Measurements from ENCODE around the gene DUSP22. TPM values are rescaled to one million over a fixed set of nuclear protein-coding genes. Genes with fewer than 3 reads are reported as not detected.
A peak's percentile ranks its signal among the peaks of the same experiment; 100 is the strongest.

Gene DUSP22
- total RNA-seq, 4 donors from 2014 or later = 53.3 to 95.2 (median 71.3) TPM

DNA sequence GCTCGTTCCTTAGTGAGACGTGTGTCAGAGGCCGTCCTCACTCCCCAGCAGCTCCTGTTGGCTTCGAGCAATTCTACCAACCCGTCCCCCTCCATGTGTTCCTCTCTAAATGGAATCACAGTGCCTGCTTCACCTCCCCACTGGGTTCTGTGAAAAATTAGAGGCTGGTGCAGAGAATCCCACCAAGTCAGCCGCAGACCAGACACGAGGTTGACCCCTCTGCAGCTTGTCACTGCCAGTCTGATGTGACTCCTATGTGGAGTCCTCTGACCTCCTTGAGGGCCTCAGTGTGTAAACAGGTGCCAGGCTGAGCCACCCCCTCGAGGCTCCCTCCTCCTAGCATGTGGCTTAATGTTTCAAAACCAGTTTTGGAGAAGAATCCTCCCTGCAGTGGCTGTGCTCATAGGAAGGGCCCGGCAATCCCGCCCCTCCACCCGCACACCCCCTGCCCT, 86.7 kb downstream of the DUSP22 start:
- Histone ChIP-seq H3K36me3 (no peaks in the 10 kb centered on the region), H3K27me3 (peaks cover 51% of the 10 kb centered on the region), H3K27ac (no peak overlapping the region), H3K4me3 (no peak overlapping the region), H3K4me1 (no peaks in the 10 kb centered on the region), H3K9me3 (no peaks in the 10 kb centered on the region)
- no peak for TF ChIP-seq EP300 (IDR thresholded peaks at IDR 0.05)
- no peak for TF ChIP-seq POLR2A (IDR thresholded peaks at IDR 0.05)
- TF ChIP-seq POLR2AphosphoS5 (IDR thresholded peaks at IDR 0.05) = no peak
- TF ChIP-seq, protein P1, sequence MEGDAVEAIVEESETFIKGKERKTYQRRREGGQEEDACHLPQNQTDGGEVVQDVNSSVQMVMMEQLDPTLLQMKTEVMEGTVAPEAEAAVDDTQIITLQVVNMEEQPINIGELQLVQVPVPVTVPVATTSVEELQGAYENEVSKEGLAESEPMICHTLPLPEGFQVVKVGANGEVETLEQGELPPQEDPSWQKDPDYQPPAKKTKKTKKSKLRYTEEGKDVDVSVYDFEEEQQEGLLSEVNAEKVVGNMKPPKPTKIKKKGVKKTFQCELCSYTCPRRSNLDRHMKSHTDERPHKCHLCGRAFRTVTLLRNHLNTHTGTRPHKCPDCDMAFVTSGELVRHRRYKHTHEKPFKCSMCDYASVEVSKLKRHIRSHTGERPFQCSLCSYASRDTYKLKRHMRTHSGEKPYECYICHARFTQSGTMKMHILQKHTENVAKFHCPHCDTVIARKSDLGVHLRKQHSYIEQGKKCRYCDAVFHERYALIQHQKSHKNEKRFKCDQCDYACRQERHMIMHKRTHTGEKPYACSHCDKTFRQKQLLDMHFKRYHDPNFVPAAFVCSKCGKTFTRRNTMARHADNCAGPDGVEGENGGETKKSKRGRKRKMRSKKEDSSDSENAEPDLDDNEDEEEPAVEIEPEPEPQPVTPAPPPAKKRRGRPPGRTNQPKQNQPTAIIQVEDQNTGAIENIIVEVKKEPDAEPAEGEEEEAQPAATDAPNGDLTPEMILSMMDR (IDR thresholded peaks at IDR 0.05) = no peak
- WGBS = 72% methylated on average over 11 of the region's 11 CpGs
- no peak for DNase-seq (ENCODE audit: low spot score in 2 of 2)

DNA sequence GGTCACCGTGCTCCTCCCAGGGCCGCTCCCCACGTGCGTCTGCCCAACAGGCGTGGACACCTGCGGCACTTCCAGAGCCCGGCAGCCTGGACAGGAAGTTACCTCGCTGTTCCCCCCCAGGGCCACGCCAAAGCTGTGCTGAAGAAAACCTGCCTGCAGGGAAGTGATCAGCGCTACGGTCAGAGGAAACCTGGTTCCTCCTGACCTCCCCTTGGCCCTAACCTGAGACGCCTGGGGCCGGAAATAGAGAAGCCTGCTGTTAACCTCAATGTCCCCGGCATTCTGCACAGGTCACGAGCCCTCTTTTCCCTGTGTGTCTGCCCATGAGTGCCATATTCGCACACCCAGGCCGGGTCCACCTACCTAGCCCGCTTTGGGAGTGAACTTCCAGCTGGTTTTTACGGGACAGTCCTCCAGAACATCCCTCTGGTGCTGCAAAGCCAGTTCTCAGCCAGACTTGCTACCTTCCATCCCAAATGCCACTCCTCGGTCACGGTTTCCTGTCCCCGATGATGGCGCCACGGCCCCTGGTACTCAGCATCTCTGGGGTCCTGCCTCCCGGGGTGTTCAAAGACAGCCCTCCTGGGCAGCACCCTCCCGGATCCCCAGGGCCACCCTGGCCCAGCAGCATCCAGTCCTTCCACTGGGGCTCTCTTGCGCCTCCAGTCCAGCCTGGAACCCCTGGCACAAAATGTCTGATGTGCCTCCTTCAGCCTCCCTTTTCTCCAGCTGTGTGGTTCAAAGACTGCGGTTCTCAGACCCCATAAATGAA, 87.3 kb downstream of the DUSP22 start:
- Histone ChIP-seq H3K36me3 (no peaks in the 10 kb centered on the region), H3K4me3 (no peak overlapping the region)
- WGBS = 78% methylated on average over 28 of the region's 28 CpGs

DNA sequence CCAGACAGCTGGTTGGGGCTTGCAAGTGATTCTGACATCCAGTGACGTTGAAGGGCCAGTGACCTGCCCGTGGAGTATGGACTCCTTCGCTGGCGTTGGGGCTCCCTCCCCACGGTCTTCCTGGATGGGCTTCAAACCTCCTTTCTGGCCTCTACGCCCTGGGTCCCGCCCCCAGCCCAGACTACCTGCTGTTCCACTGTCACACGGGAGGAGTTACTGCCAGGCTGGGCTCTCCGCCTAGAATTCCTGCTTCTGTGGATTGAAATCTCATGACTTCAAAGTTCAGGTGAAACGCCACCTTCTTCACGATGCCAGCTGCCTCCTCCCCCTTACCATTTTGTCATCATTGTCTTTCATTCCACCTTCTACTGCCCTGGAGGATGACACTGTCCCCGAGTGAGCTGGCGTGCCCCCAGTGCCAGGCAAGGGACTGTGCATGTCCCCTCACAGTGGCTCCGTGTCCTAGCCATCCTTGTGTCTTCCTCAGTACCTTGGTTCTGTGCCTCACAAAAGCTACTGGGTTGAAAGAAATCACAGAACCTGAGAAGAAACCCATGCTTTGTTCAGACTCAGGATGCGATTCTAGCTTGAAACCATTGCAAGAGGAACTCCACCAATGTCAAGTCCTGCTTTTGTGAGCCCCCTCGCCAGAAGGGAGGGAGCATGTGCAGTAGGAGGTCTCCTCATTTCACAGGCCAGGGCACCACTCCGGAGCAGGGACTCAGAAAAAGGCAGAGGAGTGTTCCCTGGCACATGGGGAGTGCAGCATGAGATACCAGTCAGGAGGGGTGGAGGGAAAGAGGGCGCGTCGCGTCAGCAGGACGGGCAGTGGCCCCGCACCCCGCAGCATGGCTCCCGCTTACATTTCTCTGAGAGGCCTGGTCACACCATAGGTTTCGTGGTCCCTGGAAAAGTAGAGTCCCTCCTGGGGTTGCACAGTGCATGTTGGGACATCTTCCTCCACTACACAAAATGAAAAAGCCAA, 88.2 kb downstream of the DUSP22 start:
- Histone ChIP-seq H3K36me3 (no peaks in the 10 kb centered on the region), H3K4me1 (no peaks in the 10 kb centered on the region), H3K9me3 (no peaks in the 10 kb centered on the region), H3K27ac (no peak overlapping the region), H3K4me3 (no peak overlapping the region), H3K27me3 (peaks cover 62% of the 10 kb centered on the region)
- DNase-seq (ENCODE audit: low spot score in 2 of 2) = peak in 1 of 2 donors; percentile 55
- no peak for TF ChIP-seq POLR2A (IDR thresholded peaks at IDR 0.05)
- 82% methylated on average over 26 of the region's 26 CpGs for WGBS

More for the DNA sequence above, 87.3 kb downstream of the DUSP22 start:
- Histone ChIP-seq H3K9me3 (no peaks in the 10 kb centered on the region), H3K27ac (no peak overlapping the region), H3K27me3 (peaks cover 53% of the 10 kb centered on the region), H3K4me1 (no peaks in the 10 kb centered on the region)
- peak in 1 of 2 donors; percentile 67 for DNase-seq (ENCODE audit: low spot score in 2 of 2)
- TF ChIP-seq EP300 (IDR thresholded peaks at IDR 0.05) (no peak), POLR2AphosphoS5 (IDR thresholded peaks at IDR 0.05) (no peak), POLR2A (IDR thresholded peaks at IDR 0.05) (no peak)
- TF ChIP-seq, protein P1 (IDR thresholded peaks at IDR 0.05) = no peak

DNA sequence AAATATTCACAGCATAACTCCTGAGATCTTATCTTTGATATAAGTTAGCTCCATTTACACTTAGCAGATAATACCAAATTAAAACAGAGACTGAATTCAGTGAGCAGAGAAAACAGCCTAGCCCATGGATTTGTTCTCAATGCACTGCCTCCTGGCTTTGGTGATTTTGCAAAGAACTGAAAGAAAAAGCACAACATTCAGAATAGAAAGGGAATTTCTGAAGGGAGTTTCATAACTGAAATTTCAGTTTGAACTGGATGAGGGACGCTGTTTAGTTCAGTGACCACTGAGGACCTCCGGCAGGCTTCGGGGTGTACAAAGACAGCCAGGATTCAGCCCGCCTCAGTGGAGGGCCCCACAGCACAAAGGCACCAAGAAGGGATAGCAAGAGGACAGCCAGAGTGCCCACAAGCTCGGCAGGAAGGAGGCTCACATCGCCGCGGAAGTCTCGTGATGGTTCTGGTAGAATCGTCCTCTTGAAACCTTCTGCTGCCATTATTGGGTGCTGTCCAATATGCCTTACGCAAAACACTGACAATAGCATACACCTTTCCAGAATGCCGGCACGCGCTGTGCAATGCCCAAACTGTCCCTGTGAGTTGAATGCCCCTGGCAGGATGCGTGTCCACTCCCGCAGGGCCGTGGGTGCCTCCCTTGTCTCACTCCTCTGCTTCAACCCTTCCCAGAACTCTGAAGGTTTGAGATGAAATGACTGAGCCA, 89.6 kb downstream of the DUSP22 start:
- 91% methylated on average over 17 of the region's 17 CpGs for WGBS
- Histone ChIP-seq H3K27me3 (peaks cover 70% of the 10 kb centered on the region), H3K36me3 (no peaks in the 10 kb centered on the region), H3K4me3 (no peak overlapping the region), H3K27ac (no peak overlapping the region), H3K9me3 (no peaks in the 10 kb centered on the region), H3K4me1 (no peaks in the 10 kb centered on the region)
- peak in 1 of 2 donors; percentile 52 for DNase-seq (ENCODE audit: low spot score in 2 of 2)
- no peak for TF ChIP-seq POLR2A (IDR thresholded peaks at IDR 0.05)
- no peak for TF ChIP-seq EP300 (IDR thresholded peaks at IDR 0.05)
- TF ChIP-seq POLR2AphosphoS5 (IDR thresholded peaks at IDR 0.05) = no peak
- TF ChIP-seq, protein P1 (IDR thresholded peaks at IDR 0.05) = no peak

All from suprapubic skin (tissue), 4 donors.